Cardiac fibroblast (primary cell): ENCODE results near the gene ISCU.
A peak's percentile ranks its signal among the peaks of the same experiment; 100 is the strongest.

Experiments
- DNase-seq, 2 donors: peaks; one replicate each; pipeline versions ENCODE4 v3.0.0 to v3.0.0-alpha.2; 2010; ENCODE audit warnings: low read depth in 2 of 2
- H3K4me3 ChIP-seq, 2 donors: replicated peaks in 1 of 2; 1 replicate in 1 of 2; 2 replicates in 1 of 2; pipeline ENCODE4 v1.5.1; 2011; ENCODE audit warnings: low read depth in 2 of 2, low read length in 2 of 2, mild to moderate bottlenecking in 2 of 2, moderate library complexity in 1 of 2
- TF ChIP-seq, protein P1 (sequence below): IDR thresholded peaks from one replicate; pipeline ENCODE4 v1.5.1; 2011; ENCODE audit warnings: low read depth, mild to moderate bottlenecking, low read length, inconsistent platforms

The ISCU gene

DNA sequence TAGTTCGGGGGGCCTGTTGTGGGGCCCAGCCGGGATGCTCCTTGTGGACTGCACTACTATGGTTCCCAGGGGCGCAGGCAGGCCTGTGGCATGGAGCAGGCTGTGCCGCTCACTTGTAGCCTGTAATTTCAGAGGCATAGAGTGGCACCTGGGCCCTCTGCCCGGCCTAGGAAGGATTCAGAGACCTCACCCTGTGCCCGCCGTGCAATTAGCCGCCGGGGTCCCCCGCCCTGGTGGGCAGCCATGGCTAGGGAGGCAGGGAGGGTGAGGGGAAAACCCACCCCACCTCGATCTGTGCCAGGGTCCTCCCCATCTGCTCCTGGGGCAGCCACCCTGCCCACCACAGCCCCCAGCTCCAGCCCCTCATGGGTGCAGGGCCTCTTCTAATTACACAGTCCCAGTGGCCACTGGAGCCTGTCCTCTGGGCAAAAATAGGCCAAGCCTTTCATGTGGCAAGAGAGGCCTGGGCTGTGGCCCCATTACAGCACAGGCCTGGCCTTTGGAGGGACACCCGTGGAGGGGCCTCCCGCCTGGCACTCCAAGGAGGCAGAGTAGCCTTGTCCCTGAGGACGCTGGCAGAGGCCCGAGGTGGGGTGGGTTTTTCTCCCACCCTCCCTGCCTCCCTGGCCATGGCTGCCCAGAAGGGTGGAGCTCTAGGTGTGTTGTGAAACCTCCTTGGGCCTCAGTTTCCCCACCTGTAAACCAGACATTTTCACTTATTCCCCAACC is 40.7 kb downstream of the ISCU start:
- TF ChIP-seq, protein P1, sequence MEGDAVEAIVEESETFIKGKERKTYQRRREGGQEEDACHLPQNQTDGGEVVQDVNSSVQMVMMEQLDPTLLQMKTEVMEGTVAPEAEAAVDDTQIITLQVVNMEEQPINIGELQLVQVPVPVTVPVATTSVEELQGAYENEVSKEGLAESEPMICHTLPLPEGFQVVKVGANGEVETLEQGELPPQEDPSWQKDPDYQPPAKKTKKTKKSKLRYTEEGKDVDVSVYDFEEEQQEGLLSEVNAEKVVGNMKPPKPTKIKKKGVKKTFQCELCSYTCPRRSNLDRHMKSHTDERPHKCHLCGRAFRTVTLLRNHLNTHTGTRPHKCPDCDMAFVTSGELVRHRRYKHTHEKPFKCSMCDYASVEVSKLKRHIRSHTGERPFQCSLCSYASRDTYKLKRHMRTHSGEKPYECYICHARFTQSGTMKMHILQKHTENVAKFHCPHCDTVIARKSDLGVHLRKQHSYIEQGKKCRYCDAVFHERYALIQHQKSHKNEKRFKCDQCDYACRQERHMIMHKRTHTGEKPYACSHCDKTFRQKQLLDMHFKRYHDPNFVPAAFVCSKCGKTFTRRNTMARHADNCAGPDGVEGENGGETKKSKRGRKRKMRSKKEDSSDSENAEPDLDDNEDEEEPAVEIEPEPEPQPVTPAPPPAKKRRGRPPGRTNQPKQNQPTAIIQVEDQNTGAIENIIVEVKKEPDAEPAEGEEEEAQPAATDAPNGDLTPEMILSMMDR = no peak

DNA sequence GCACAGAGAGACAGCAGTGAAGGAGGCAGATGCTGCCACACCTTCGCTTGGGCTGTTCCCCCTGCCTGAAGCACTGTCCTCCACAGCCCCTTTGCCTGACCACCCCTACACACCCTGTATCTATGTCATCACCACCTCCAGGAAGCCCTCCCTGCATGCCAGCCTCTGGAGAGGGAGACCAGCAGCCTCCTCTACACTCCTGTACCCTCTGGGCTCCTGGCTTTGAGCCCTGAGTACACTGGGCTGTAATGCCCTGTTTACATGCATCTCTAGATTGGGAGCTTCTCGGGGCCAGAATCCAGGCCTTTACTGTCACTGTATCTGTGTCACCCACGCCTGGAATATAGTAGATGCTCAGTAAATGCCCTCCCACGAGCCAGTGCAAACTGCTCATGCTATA is 41.3 kb downstream of the ISCU start:
- no peak overlapping the region for H3K4me3 ChIP-seq
- DNase-seq = no peak
- TF ChIP-seq, protein P1 = no peak

More for the DNA sequence above, 40.7 kb downstream of the ISCU start:
- H3K4me3 ChIP-seq = no peak overlapping the region
- DNase-seq = no peak

DNA sequence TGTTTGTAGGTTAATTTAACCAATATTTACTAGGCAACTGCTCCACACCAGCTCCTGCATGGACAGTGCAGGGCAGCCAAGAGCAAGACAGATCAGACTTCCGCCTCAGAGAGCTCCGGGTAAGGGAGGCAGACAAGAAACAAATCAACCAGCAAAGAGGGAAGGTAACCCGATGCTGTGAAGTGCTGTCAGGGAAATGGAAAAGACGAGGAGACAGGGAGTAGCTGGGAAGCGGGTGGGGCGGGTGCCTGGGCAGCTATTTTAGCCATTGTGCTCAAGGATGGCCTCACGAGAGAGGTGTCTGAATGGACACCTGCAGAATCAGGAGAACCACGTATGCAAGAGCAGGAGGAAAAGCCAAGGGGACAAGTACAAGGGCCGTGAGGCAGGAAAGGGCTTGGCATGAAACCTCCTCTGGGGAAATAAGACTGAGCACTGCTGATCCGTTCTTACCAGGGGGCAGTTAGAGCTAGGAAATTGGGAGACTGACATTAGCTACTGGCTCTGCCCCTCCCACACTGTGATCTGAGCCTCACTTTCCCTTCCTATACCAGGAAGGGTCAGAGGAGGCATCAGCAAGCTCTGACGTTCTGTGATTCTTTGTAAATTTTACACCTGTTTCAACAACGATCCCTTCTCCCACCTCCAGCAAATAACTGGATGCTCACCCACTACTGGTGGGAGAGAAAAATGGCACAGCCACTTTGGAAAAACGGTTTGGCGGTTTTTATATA is 42.0 kb downstream of the ISCU start:
- H3K4me3 ChIP-seq = no peak overlapping the region
- TF ChIP-seq, protein P1 = no peak
- DNase-seq = no peak

DNA sequence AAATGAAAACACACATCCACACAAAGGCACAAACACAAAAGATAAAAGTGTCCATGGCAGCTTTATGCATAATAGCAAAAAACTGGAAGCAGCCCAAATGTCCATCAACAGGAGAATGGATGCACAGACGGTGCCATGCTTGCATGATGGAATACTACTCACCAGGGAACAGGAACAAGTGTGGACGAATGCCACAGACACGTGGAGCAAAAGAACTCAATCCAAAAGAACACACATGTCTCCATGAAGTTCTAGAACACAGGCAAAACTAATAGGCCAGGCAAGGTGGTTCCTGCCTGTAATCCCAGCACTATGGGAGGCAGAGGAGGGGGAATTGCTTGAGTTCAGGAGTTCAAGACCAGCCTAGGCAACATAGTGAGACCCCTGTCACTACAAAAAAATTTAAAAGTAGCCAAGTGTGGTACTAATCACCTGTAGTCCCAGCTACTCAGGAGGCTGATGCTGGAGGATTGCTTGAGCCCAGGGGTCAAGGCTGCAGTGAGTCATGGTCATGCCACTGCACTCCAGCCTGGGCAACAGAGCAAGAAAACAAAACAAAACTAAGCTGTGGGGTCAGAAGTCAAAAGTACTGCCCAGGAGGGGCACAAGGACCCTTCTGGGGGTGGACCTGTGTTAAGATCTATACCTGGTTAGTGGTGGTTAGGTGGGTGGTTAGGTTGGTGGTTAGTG is 42.7 kb downstream of the ISCU start:
- DNase-seq = peak; percentile 32 to 47
- no peak overlapping the region for H3K4me3 ChIP-seq
- TF ChIP-seq, protein P1 = no peak

DNA sequence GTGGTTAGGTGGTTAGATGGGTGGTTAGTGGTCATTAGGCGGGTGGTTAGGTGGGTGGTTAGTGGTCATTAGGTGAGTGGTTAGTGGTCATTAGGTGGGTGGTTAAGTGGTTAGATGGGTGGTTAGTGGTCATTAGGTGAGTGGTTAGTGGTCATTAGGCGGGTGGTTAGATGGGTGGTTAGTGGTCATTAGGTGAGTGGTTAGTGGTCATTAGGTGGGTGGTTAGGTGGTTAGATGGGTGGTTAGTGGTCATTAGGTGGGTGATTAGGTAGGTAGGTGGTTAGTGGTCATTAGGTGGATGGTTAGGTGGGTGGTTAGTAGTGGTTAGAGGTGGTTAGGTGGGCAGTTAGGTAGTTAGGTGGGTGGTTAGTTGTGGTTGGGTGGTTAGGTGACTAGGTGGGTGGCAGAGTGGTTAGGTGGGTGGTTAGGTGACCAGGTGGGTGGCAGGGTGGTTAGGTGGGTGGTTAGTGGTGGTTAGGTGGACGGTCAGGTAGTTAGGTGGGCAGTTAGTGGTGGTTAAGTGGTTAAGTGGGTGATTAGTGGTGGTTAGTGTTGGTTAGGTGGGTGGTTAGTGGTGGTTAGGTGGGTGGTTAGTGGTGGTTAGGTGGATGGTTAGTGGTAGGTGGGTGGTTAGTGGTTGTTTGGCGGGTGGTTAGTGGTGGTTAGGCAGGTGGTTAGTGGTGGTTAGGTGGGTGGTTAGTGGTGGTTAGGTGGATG is 43.5 kb downstream of the ISCU start:
- TF ChIP-seq, protein P1 = no peak
- no peak for DNase-seq

DNA sequence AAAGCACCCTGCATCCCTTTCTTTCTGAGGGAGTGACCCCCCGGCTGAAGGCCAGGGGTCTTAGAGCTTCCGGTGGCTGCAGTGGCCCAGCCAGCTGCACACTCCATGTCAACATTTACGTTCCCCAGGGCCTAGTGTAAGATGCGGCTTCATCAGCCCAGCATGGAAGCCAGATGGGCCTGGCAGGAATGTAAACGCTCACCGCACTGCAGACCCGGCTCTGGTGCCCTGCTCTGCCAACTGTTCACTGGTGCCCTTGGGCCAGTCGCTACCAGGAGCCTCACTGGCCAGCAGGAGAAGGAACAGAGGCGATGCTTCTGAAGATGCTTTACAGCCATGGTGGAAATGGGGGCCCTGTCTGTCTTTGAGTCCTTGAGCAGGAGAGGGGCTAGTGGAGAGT is 44.1 kb downstream of the ISCU start:
- H3K4me3 ChIP-seq = no peak overlapping the region
- DNase-seq = no peak
- TF ChIP-seq, protein P1 = no peak

More for the DNA sequence above, 43.5 kb downstream of the ISCU start:
- H3K4me3 ChIP-seq = no peak overlapping the region
